Natural killer cell (primary cell): Measurements from ENCODE around the gene SLC15A1. TPM values are rescaled to one million over a fixed set of nuclear protein-coding genes. Genes with fewer than 3 reads are reported as not detected.

Experiments
- ATAC-seq, 3 donors: fragments of 150-1000 bp in 2 of 3; fragments of 200-7000 bp in 1 of 3; cut with Tn5 transposase; 1 replicate in 1 of 3; 2 replicates in 2 of 3; pipeline ENCODE4 v1.10.0; 2021; ENCODE audit warnings: mild to moderate bottlenecking in 2 of 3, moderate library complexity in 2 of 3
- DNase-seq, 2 donors: peaks; one replicate each; pipeline versions ENCODE4 v3.0.0 to v3.0.0-alpha.2; 2013 to 2021; ENCODE audit warnings: mixed read lengths in 1 of 2
- H3K27ac ChIP-seq: one replicate; pipeline ENCODE4 v1.5.1; 2013; ENCODE audit warnings: mild to moderate bottlenecking, low read length
- H3K27me3 ChIP-seq: one replicate; pipeline ENCODE4 v1.6.1; 2013; ENCODE audit warnings: low read length; ENCODE audit not compliant: control insufficient read depth, insufficient read depth
- H3K36me3 ChIP-seq: one replicate; pipeline ENCODE4 v1.6.1; 2013; ENCODE audit warnings: low read length; ENCODE audit not compliant: control insufficient read depth, insufficient read depth
- H3K4me1 ChIP-seq: one replicate; pipeline ENCODE4 v1.6.1; 2013; ENCODE audit warnings: low read length; ENCODE audit not compliant: control insufficient read depth, insufficient read depth
- H3K4me3 ChIP-seq: one replicate; pipeline ENCODE4 v1.5.1; 2013; ENCODE audit warnings: low read length
- H3K9me3 ChIP-seq: one replicate; pipeline ENCODE4 v1.6.1; 2013; ENCODE audit warnings: low read length; ENCODE audit not compliant: control insufficient read depth, insufficient read depth
- H3K27ac Mint-ChIP-seq, 2 donors: one replicate each; pipeline ENCODE4 v1.8.0; 2022; ENCODE audit warnings: mild to moderate bottlenecking in 2 of 2, mixed read lengths in 2 of 2, moderate library complexity in 1 of 2
- H3K27me3 Mint-ChIP-seq, 2 donors: one replicate each; pipeline ENCODE4 v1.8.0; 2022; ENCODE audit warnings: low read depth in 2 of 2, mixed read lengths in 2 of 2
- H3K36me3 Mint-ChIP-seq: one replicate; pipeline ENCODE4 v1.8.0; 2022; ENCODE audit warnings: mixed read lengths
- H3K4me1 Mint-ChIP-seq, 2 donors: one replicate each; pipeline ENCODE4 v1.8.0; 2022; ENCODE audit warnings: mixed read lengths in 2 of 2
- H3K4me3 Mint-ChIP-seq: one replicate; pipeline ENCODE4 v1.8.0; 2022; ENCODE audit warnings: mild to moderate bottlenecking, moderate library complexity, mixed read lengths
- H3K9me3 Mint-ChIP-seq, 2 donors: one replicate each; pipeline ENCODE4 v1.8.0; 2022; ENCODE audit warnings: mixed read lengths in 2 of 2
- WGBS: methylation state at CpG from one replicate; pipeline ENCODE4 v1.1.7; 2013; ENCODE audit warnings: missing lambda C conversion rate; ENCODE audit not compliant: insufficient coverage; 5-methylcytosine and 5-hydroxymethylcytosine counted together
- intact Hi-C: fragments of 100-400 bp; cut with micrococcal nuclease; formaldehyde crosslinking; loops from one replicate; pipeline ENCODE4 v1.14.2; 2022
- total RNA-seq, 4 donors: library from RNA; stranded (reverse); fragments of 120-200 nt in 1 of 4; gene quantifications; one replicate each; pipeline versions ENCODE4 v1.2.3 to v1.2.4, GENCODE V29; 2013 to 2022
- TF ChIP-seq, protein P1 (sequence below): fragments of 200-600 bp; IDR thresholded peaks from one replicate; pipeline ENCODE4 v1.8.0; 2022; ENCODE audit warnings: antibody characterized with exemption

Gene SLC15A1
- total RNA-seq, 3 donors from 2014 or later (not counting 1 experiment from before 2014, with no cell fraction given), result not detected

DNA sequence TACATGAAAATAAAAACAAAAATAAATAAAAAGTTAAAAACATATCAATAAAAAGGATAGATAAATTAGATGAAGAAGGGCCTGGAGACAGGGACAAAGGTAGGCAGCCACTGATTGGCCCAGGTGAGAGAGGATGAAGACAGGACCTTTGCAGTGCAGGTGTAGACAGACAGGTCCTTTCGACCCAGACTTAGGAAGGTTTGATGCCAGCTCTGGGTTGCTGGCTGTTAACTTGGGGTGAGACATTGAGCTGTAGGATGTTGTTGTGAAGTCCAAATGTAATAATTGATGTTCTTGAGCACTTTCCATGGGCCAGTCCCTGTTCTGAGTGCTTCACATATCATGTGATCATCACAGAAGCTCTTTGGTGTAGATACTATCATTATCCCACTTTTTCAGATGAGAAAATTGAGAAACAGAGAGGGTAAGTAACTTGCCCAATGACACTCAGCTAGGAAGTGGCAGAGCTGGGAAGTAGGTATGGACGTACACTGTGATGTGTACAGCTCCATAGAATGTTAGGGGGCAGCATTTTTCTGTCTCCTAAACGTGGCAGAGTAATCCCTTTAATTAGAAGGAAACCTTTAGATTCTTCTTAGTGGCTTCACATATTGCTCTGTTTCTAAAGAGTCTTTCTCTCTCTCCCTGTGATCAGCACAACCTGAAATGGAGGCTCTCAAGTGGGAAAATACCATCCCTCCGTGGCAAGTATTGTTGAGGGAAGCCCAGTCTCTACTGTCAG is 99.6 kb downstream of the SLC15A1 start:
- Mint-ChIP-seq H3K4me3 (no peak overlapping the region), H3K36me3 (no peaks in the 10 kb centered on the region), H3K4me1 (peaks cover 0 to 5% of the 10 kb centered on the region in 2 donors), H3K27ac (no peak overlapping the region), H3K27me3 (peaks cover 0 to 11% of the 10 kb centered on the region in 2 donors), H3K9me3 (no peaks in the 10 kb centered on the region)
- Histone ChIP-seq H3K27me3 (no peaks in the 10 kb centered on the region), H3K4me3 (no peak overlapping the region), H3K9me3 (no peaks in the 10 kb centered on the region), H3K36me3 (no peaks in the 10 kb centered on the region), H3K27ac (no peak overlapping the region), H3K4me1 (no peaks in the 10 kb centered on the region)
- TF ChIP-seq, protein P1, sequence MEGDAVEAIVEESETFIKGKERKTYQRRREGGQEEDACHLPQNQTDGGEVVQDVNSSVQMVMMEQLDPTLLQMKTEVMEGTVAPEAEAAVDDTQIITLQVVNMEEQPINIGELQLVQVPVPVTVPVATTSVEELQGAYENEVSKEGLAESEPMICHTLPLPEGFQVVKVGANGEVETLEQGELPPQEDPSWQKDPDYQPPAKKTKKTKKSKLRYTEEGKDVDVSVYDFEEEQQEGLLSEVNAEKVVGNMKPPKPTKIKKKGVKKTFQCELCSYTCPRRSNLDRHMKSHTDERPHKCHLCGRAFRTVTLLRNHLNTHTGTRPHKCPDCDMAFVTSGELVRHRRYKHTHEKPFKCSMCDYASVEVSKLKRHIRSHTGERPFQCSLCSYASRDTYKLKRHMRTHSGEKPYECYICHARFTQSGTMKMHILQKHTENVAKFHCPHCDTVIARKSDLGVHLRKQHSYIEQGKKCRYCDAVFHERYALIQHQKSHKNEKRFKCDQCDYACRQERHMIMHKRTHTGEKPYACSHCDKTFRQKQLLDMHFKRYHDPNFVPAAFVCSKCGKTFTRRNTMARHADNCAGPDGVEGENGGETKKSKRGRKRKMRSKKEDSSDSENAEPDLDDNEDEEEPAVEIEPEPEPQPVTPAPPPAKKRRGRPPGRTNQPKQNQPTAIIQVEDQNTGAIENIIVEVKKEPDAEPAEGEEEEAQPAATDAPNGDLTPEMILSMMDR, result no peak
- intact Hi-C loops, result loop anchor here (1.0 kb wide), 1 partner anchor 208 kb away; no protein-coding TSS in a partner anchor
- no peak for DNase-seq
- WGBS, result 51% methylated on average over 4 of the region's 4 CpGs
- ATAC-seq, result peak in 1 of 3 donors; percentile 12

DNA sequence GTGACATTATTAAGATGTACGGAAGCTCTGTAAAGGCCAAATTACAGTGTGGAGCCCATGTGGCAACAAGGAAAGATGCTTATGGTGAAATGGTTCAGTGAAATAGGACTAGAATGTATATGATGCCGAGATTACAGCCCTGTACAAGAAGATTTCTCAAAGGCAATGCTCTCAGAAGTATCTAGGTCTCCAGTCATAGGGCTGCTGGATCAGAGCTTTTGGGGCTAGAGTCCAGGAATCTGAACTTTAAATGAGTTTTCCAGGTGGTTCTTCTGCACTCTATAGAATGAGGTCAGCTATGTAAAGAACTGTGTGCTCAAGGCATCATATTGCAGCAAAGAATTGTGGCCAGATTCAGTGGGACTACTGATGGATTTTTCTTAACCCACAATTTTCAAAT is 100.2 kb downstream of the SLC15A1 start:
- Histone ChIP-seq H3K4me3 (no peak overlapping the region), H3K36me3 (no peaks in the 10 kb centered on the region), H3K4me1 (no peaks in the 10 kb centered on the region), H3K9me3 (no peaks in the 10 kb centered on the region), H3K27me3 (no peaks in the 10 kb centered on the region), H3K27ac (no peak overlapping the region)
- Mint-ChIP-seq H3K9me3 (no peaks in the 10 kb centered on the region), H3K36me3 (no peaks in the 10 kb centered on the region), H3K27me3 (peaks cover 4 to 11% of the 10 kb centered on the region in 2 donors), H3K4me1 (peaks cover 0 to 5% of the 10 kb centered on the region in 2 donors), H3K27ac (no peak overlapping the region), H3K4me3 (no peak overlapping the region)
- WGBS, result 69% methylated on average over 2 of the region's 2 CpGs
- ATAC-seq, result no peak
- DNase-seq, result no peak
- TF ChIP-seq, protein P1, result no peak
- intact Hi-C loops, result no loop called here

DNA sequence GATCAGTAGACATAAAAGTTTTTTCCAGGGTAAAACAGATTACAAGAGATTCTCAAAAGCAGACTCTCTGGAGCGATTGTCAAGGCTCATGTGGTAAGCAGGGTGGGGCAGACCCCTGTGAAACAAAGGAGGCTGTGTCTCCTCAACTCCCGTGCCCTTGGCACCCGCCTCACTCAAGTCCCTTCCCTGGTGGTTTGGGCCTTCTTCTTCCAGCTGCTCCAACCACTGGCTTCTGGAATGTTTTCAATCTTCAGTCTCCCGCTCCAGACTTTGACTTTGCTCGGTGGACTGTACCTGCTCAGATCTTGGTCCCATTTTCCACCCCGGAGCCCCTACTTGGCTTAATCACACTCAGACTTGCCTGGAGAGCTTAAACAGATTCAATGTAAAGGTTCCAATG is 100.7 kb downstream of the SLC15A1 start:
- intact Hi-C loops, result no loop called here
- no peak overlapping the region for H3K4me3 Mint-ChIP-seq
- H3K9me3 ChIP-seq, result no peaks in the 10 kb centered on the region
- H3K4me3 ChIP-seq, result no peak overlapping the region
- TF ChIP-seq, protein P1, result no peak
- no peak overlapping the region for H3K27ac Mint-ChIP-seq
- peaks cover 0 to 5% of the 10 kb centered on the region in 2 donors for H3K4me1 Mint-ChIP-seq
- no peaks in the 10 kb centered on the region for H3K4me1 ChIP-seq
- H3K9me3 Mint-ChIP-seq, result no peaks in the 10 kb centered on the region
- no peak overlapping the region for H3K27ac ChIP-seq
- 87% methylated on average over 6 of the region's 6 CpGs for WGBS
- peaks cover 8 to 11% of the 10 kb centered on the region in 2 donors for H3K27me3 Mint-ChIP-seq
- H3K27me3 ChIP-seq, result no peaks in the 10 kb centered on the region
- no peak for ATAC-seq
- DNase-seq, result no peak
- no peaks in the 10 kb centered on the region for H3K36me3 Mint-ChIP-seq
- H3K36me3 ChIP-seq, result no peaks in the 10 kb centered on the region
